Left ventricle myocardium superior (tissue), 1 donor: ENCODE results near the gene DCC. TPM values are rescaled to one million over a fixed set of nuclear protein-coding genes. Genes with fewer than 3 reads are reported as not detected.

ENCODE experiments used
- ATAC-seq: fragments of 200-7000 bp; cut with Tn5 transposase; one replicate; pipeline ENCODE4 v1.9.1; 2020; ENCODE audit warnings: mild to moderate bottlenecking, moderate library complexity
- DNase-seq: peaks from one replicate; pipeline ENCODE4 v3.0.0-alpha.2; 2020
- intact Hi-C: fragments of 100-400 bp; cut with micrococcal nuclease; formaldehyde crosslinking; loops from one replicate; pipeline ENCODE4 v1.11.0; 2022
- total RNA-seq: library from RNA; stranded (reverse); fragmentation: NEBNext Ultra II Directional; extraction: Animal tissue kit (Norgen Biotek cat#: 25700); gene quantifications from one replicate; pipeline ENCODE4 v1.2.1, GENCODE V29; 2021
- donor health status: DM: no; HTN: yes; CAD: no; lungs with severe emphysema.

The DCC gene
- total RNA-seq, 1 donor from 2014 or later = not detected

- intact Hi-C loops = no loop called here
- ATAC-seq (no peak), DNase-seq (no peak)
Observed at GRCh38 chr18:53191634-53192033, 851.6 kb downstream of the DCC start.

- ATAC-seq = no peak
- no peak for DNase-seq
- intact Hi-C loops = no loop called here
Observed at GRCh38 chr18:53193870-53194269, 853.9 kb downstream of the DCC start.

- intact Hi-C loops = no loop called here
- DNase-seq (no peak), ATAC-seq (no peak)
Observed at GRCh38 chr18:53219853-53220252, 879.9 kb downstream of the DCC start.

GRCh38 chr18:53224128-53224778 is 884.3 kb downstream of the DCC start:
- ATAC-seq = no peak
- no peak for DNase-seq
- intact Hi-C loops = no loop called here

GRCh38 chr18:53225567-53226325 is 885.7 kb downstream of the DCC start:
- intact Hi-C loops = no loop called here
- ATAC-seq (no peak), DNase-seq (no peak)

GRCh38 chr18:53234610-53235009 is 894.6 kb downstream of the DCC start:
- no peak for DNase-seq
- ATAC-seq = no peak
- intact Hi-C loops = no loop called here

GRCh38 chr18:53241161-53241560 is 901.2 kb downstream of the DCC start:
- DNase-seq (no peak), ATAC-seq (no peak)
- intact Hi-C loops = no loop called here

GRCh38 chr18:53253789-53254188 is 913.8 kb downstream of the DCC start:
- no peak for DNase-seq
- intact Hi-C loops = no loop called here
- ATAC-seq = no peak

GRCh38 chr18:53254265-53254664 is 914.3 kb downstream of the DCC start:
- DNase-seq (no peak), ATAC-seq (no peak)
- intact Hi-C loops = no loop called here

GRCh38 chr18:53261241-53261640 is 921.2 kb downstream of the DCC start:
- intact Hi-C loops = no loop called here
- ATAC-seq (no peak), DNase-seq (no peak)

- no peak for DNase-seq
- no peak for ATAC-seq
- intact Hi-C loops = no loop called here
Observed at GRCh38 chr18:53266850-53267249, 926.9 kb downstream of the DCC start.

- no peak for DNase-seq
- intact Hi-C loops = no loop called here
- no peak for ATAC-seq
Observed at GRCh38 chr18:53268455-53268854, 928.5 kb downstream of the DCC start.

GRCh38 chr18:53281406-53281805 is 941.4 kb downstream of the DCC start:
- intact Hi-C loops = no loop called here

GRCh38 chr18:53283708-53284107 is 943.7 kb downstream of the DCC start:
- ATAC-seq (no peak), DNase-seq (no peak)
- intact Hi-C loops = no loop called here

More at GRCh38 chr18:53281406-53281805, 941.4 kb downstream of the DCC start:
- ATAC-seq = no peak
- no peak for DNase-seq

GRCh38 chr18:53305461-53305860 is 965.5 kb downstream of the DCC start:
- intact Hi-C loops = no loop called here
- ATAC-seq (no peak), DNase-seq (no peak)

GRCh38 chr18:53319628-53320027 is 979.6 kb downstream of the DCC start:
- ATAC-seq (no peak), DNase-seq (no peak)
- intact Hi-C loops = no loop called here

- no peak for DNase-seq
- intact Hi-C loops = no loop called here
- no peak for ATAC-seq
Observed at GRCh38 chr18:53322163-53322562, 982.2 kb downstream of the DCC start.

- intact Hi-C loops = no loop called here
- ATAC-seq = no peak
Observed at GRCh38 chr18:53324353-53324752, 984.4 kb downstream of the DCC start.

GRCh38 chr18:53360501-53361443 is 1020.8 kb downstream of the DCC start:
- DNase-seq (no peak), ATAC-seq (no peak)
- intact Hi-C loops = no loop called here

More at GRCh38 chr18:53324353-53324752, 984.4 kb downstream of the DCC start:
- DNase-seq = no peak

- ATAC-seq = no peak
- no peak for DNase-seq
- intact Hi-C loops = no loop called here
Observed at GRCh38 chr18:53375621-53376020, 1035.6 kb downstream of the DCC start.
